ENCODE data around the gene TUT1.
"Not testable (repeated sequence)": the region's sequence is repeated elsewhere in the genome, so short reads cannot be mapped to it uniquely, and the experiment has no call there.

TUT1 gene

DNA sequence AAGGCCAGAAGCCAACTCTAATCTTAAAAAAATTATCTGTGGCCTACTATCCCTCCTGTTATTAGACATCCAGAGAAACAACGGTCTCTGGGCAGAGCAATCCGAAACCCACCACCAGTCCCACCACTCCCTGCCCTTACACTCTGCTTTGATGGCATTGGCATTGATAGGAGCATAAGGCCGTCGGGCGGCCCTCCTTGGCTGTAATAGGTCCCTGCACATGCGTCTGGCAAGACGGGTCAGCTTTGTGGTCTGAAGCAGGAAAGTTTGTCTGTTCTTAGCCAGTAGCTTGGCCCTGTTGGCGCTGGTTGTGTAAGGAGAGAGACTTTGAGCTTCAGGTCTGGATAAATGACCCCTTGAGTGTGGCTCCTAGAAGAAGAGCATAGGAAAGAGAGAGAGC is 3.8 kb upstream of the TUT1 start:
- WGBS, 2 experiments (ENCODE audit: insufficient coverage in 2 of 2): 80 to 99% methylated on average over 1 to 8 of the region's 8 CpGs
- Histone ChIP-seq H3K27ac (ENCODE audit: low read depth, low read length, severe bottlenecking) (no peak overlapping the region), H3K36me3 (ENCODE audit: control insufficient read depth, insufficient read depth, low read length) (peaks cover 72% of the 10 kb centered on the region)

DNA sequence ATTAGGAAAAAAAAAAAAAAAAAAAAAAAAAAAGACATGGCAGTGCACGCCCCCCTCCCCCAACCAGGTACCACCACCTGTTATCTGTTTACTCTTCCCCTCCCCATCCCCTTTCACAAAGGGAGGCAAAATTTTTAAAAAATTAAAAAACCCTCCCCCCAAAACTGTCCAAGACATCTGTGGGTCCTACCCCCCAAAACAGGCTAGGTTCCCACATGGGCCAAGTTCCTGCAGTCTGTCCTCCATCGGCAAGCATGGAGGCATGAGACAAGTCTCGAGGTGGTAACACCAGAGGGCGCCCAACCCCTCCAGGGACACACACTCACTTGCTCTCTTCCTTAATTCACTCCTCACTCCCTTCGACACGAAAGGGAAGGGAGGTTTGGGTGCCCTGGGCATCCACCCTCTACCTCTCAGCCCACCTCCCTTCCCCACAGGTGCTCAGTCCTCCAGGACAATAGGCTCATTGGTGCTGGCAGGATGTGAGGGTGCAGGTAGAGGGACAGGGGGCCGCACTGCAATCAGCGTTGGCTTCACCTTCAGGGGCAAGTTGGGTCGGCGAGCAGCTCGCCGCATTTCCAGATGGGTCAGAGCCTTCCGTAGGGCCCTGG is 2.2 kb upstream of the TUT1 start:
- Histone ChIP-seq H3K9me3 (ENCODE audit: control insufficient read depth, low read length) (no peaks in the 10 kb centered on the region), H3K27ac (ENCODE audit: low read depth, low read length, severe bottlenecking) (no peak overlapping the region), H3K36me3 (ENCODE audit: control insufficient read depth, insufficient read depth, low read length) (peaks cover 66% of the 10 kb centered on the region), H3K4me3 (ENCODE audit: extremely low read depth, insufficient read depth, low read length, poor library complexity, severe bottlenecking) (no peak overlapping the region), H3K4me1 (ENCODE audit: control insufficient read depth, insufficient read depth, low read length, poor library complexity, severe bottlenecking) (peaks cover 15% of the 10 kb centered on the region)
- 78 to 95% methylated on average over 7 of the region's 13 CpGs for WGBS, 2 experiments (ENCODE audit: insufficient coverage in 2 of 2)

More for the DNA sequence above, 3.8 kb upstream of the TUT1 start:
- Histone ChIP-seq H3K9me3 (ENCODE audit: control insufficient read depth, low read length) (no peaks in the 10 kb centered on the region), H3K4me1 (ENCODE audit: control insufficient read depth, insufficient read depth, low read length, poor library complexity, severe bottlenecking) (peaks cover 27% of the 10 kb centered on the region), H3K4me3 (ENCODE audit: extremely low read depth, insufficient read depth, low read length, poor library complexity, severe bottlenecking) (no peak overlapping the region)

DNA sequence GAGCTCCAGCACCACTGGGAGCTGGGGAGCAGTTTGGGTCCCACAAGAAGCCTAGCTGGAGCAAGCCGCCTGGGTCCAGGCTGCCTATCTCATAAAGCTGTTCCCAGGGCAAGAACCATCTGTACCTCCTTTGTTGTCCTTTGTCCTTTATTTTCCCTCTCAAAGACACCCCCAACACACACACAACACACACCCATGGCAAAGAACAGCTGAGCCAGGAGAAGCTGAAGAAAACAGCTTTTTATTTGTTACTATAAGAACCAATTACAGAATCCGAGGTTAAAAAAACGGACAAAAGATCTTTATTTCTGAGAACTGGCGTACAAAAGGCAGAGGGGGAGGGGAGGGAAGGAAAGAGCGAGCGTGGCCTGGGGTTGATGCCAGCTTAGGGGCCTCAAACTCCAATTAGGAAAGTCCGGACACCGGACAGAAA is 1.7 kb upstream of the TUT1 start:
- Histone ChIP-seq H3K4me1 (ENCODE audit: control insufficient read depth, insufficient read depth, low read length, poor library complexity, severe bottlenecking) (peaks cover 12% of the 10 kb centered on the region), H3K4me3 (ENCODE audit: extremely low read depth, insufficient read depth, low read length, poor library complexity, severe bottlenecking) (no peak overlapping the region), H3K27ac (ENCODE audit: low read depth, low read length, severe bottlenecking) (no peak overlapping the region), H3K9me3 (ENCODE audit: control insufficient read depth, low read length) (no peaks in the 10 kb centered on the region), H3K36me3 (ENCODE audit: control insufficient read depth, insufficient read depth, low read length) (peaks cover 66% of the 10 kb centered on the region)
- 100% methylated on average over 3 of the region's 8 CpGs; no CpG with 5 or more reads in 1 of the 2 experiments for WGBS, 2 experiments (ENCODE audit: insufficient coverage in 2 of 2)

DNA sequence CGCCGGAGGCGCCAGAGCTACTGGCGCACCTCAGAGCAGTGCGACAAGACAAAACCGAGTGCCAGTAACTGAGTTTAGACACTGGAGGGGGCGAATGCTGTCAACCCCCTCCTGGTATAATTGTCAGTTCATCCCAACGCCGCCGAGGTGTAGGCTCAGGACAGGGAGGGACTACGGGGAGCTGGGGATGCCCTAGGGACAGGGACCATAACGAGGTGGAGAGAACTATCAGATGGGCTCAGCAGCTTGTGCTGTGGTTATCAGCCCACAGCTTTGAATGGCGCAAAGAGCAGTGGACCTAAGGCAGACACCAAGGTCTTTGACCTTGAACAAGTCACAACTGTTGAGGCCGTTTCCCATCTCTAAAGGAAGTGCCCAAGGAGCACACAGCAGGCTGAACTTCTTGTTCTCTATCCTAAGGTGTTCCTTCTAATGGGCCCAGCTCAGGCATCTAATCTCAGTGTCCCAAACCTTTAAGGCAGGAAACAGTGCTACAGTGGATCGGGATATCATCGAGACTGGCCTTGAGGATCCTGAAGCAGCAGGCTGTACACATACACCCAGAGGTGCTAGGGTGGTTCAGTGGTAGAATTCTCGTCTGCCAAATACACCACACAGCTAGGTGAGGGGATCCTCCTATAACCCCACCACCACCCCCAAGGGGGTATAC is 958 bp upstream of the TUT1 start:
- H3K27ac ChIP-seq (ENCODE audit: low read depth, low read length, severe bottlenecking): peak overlapping the region; percentile 90
- H3K9me3 ChIP-seq (ENCODE audit: control insufficient read depth, low read length): no peaks in the 10 kb centered on the region
- H3K4me1 ChIP-seq (ENCODE audit: control insufficient read depth, insufficient read depth, low read length, poor library complexity, severe bottlenecking): peaks cover 12% of the 10 kb centered on the region
- peaks cover 66% of the 10 kb centered on the region for H3K36me3 ChIP-seq (ENCODE audit: control insufficient read depth, insufficient read depth, low read length)
- 39% methylated on average over 14 to 16 of the region's 17 CpGs for WGBS, 2 experiments (ENCODE audit: insufficient coverage in 2 of 2)
- peak overlapping the region; percentile 93 for H3K4me3 ChIP-seq (ENCODE audit: extremely low read depth, insufficient read depth, low read length, poor library complexity, severe bottlenecking)

DNA sequence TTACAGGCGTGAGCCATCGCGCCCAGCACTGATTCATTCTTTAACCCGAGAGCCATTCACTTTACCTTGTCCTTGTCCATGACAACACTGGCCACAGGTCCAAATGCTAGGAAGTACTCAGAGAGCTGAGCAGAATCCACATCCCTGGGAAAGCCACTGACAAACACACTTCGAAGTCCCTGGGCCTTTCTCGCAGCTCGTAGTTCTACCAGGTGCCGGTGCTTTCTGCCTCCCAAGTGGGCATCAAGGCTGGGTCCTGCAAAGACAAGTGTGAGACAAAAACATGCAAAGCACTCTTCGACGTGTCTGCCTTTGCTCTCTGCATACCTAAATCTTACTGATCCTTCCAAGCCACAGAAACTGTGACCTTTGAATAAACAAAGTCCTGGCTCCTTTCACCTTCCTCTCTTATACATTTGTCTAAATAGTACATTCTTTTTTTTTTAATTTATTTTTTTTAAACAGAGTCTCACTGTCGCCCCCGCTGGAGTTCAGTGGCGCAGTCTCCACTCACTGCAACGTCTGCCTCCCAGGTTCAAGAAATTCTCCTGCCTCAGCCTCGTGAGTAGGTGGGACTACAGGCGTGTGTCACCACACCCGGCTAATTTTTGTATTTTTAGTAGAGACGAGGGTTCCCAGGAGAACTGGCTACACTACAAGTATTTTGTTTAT is 2.2 kb downstream of the TUT1 start:
- Histone ChIP-seq H3K4me1 (ENCODE audit: control insufficient read depth, insufficient read depth, low read length, poor library complexity, severe bottlenecking) (peaks cover 12% of the 10 kb centered on the region), H3K4me3 (ENCODE audit: extremely low read depth, insufficient read depth, low read length, poor library complexity, severe bottlenecking) (no peak overlapping the region), H3K27ac (ENCODE audit: low read depth, low read length, severe bottlenecking) (no peak overlapping the region), H3K36me3 (ENCODE audit: control insufficient read depth, insufficient read depth, low read length) (peaks cover 60% of the 10 kb centered on the region), H3K9me3 (ENCODE audit: control insufficient read depth, low read length) (no peaks in the 10 kb centered on the region)
- 85 to 92% methylated on average over 10 to 15 of the region's 18 CpGs for WGBS, 2 experiments (ENCODE audit: insufficient coverage in 2 of 2)

DNA sequence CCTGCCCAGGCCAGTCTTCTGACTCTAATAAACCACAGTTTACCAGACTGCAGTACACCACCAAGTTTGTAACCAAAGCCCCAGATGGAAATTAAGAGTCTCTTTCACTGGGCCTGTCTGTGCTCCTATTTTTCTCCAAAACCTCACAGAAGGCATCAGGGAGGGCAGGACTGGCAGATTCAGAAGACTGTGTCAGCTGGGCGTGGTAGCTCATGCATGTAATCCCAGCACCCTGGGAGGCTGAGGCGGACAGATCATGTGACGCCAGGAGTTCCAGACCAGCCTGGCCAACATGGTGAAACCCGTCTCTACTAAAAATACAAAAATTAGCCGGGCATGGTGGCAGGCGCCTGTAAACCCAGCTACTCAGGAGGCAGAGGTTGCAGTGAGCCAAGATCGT is 6.0 kb downstream of the TUT1 start:
- not testable (repeated sequence) for H3K4me3 ChIP-seq (ENCODE audit: extremely low read depth, insufficient read depth, low read length, poor library complexity, severe bottlenecking); H3K27ac ChIP-seq (ENCODE audit: low read depth, low read length, severe bottlenecking); H3K9me3 ChIP-seq (ENCODE audit: control insufficient read depth, low read length); H3K4me1 ChIP-seq (ENCODE audit: control insufficient read depth, insufficient read depth, low read length, poor library complexity, severe bottlenecking)
- peaks cover 75% of the 10 kb centered on the region for H3K36me3 ChIP-seq (ENCODE audit: control insufficient read depth, insufficient read depth, low read length)
- WGBS, 2 experiments (ENCODE audit: insufficient coverage in 2 of 2): 95 to 100% methylated on average over 7 of the region's 7 CpGs

DNA sequence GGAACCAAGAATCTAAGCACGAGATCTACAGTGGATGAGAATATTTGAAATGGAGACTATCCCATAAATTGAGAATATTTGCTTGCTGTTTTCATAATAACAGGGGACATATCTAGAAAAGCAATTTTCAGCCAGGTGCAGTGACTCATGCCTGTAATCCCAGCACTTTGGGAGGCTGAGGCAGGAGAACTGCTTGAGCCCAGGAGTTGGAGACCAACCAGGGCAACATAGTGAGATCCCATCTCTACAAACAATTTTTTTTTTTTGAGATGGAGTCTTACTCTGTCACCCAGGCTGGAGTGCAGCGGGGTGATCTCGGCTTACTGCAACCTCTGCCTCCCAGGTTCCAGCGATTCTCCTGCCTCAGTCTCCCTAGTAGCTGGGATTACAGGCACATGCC is 9.6 kb downstream of the TUT1 start:
- peaks cover 78% of the 10 kb centered on the region for H3K36me3 ChIP-seq (ENCODE audit: control insufficient read depth, insufficient read depth, low read length)

DNA sequence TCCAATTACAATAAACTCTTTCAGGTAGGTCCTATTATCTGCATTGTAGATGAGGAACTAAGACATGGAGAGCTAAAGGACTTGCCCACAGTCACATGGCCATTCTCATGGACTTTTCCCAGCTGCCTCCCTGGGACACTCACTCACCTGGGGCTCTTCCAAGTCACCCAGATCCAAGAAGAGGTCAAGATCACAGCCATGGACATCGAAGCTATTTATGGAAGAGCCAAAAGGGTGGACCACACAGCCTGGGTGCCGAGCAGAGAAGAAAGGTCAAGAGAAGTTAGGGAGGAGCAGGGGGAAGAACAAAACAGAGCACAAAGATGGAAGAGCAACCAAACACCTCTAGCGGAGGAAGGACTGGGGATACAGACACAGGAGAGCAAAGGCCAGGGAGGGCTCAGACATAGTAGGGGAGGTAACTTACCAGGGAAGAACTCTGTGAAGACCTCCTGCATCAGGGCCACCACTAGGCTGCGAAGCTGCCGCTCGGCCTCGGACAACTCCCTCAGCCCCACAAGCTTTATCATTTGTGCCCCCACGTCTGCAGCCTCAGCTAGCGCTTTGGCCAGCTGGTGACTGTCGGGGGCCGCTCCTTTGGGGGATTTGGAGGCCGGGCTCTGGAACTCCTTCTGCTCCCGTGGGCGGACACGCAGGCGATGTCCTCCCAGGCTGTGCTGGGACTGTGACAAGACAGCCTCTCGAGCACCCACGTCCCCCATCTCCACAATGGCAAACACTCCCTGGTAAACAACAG is 10.2 kb downstream of the TUT1 start:
- Histone ChIP-seq H3K4me3 (ENCODE audit: extremely low read depth, insufficient read depth, low read length, poor library complexity, severe bottlenecking) (no peak overlapping the region), H3K9me3 (ENCODE audit: control insufficient read depth, low read length) (no peaks in the 10 kb centered on the region), H3K4me1 (ENCODE audit: control insufficient read depth, insufficient read depth, low read length, poor library complexity, severe bottlenecking) (no peaks in the 10 kb centered on the region), H3K27ac (ENCODE audit: low read depth, low read length, severe bottlenecking) (no peak overlapping the region), H3K36me3 (ENCODE audit: control insufficient read depth, insufficient read depth, low read length) (peaks cover 79% of the 10 kb centered on the region)
- WGBS, 2 experiments (ENCODE audit: insufficient coverage in 2 of 2): 93 to 98% methylated on average over 12 to 15 of the region's 18 CpGs

More for the DNA sequence above, 9.6 kb downstream of the TUT1 start:
- not testable (repeated sequence) for H3K9me3 ChIP-seq (ENCODE audit: control insufficient read depth, low read length); H3K4me3 ChIP-seq (ENCODE audit: extremely low read depth, insufficient read depth, low read length, poor library complexity, severe bottlenecking); H3K4me1 ChIP-seq (ENCODE audit: control insufficient read depth, insufficient read depth, low read length, poor library complexity, severe bottlenecking); H3K27ac ChIP-seq (ENCODE audit: low read depth, low read length, severe bottlenecking)
- WGBS, 2 experiments (ENCODE audit: insufficient coverage in 2 of 2): 89 to 97% methylated on average over 3 to 4 of the region's 4 CpGs

DNA sequence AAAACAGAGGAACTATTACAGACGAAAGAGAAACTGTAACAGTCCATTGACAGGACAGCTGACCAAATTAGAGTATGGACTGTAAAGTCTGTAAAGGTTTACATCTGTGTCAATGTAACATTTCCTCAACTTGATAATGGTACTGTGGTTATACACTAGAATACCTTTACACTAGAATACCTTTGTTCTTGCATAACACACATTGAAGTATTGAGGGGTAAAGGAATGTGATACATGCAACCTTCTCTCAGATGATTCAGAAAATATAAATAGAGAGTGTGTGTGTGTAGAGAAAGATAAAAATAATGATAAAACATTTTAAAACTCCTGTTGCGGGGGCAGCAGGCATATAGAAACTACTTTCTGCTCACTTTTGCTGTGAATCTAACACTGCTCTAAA is 12.1 kb downstream of the TUT1 start:
- no peaks in the 10 kb centered on the region for H3K9me3 ChIP-seq (ENCODE audit: control insufficient read depth, low read length)
- H3K27ac ChIP-seq (ENCODE audit: low read depth, low read length, severe bottlenecking): no peak overlapping the region
- WGBS, 2 experiments (ENCODE audit: insufficient coverage in 2 of 2): 88% methylated on average over 1 of the region's 2 CpGs; no CpG with 5 or more reads in 1 of the 2 experiments
- peaks cover 9% of the 10 kb centered on the region for H3K4me1 ChIP-seq (ENCODE audit: control insufficient read depth, insufficient read depth, low read length, poor library complexity, severe bottlenecking)
- H3K36me3 ChIP-seq (ENCODE audit: control insufficient read depth, insufficient read depth, low read length): peaks cover 79% of the 10 kb centered on the region
- H3K4me3 ChIP-seq (ENCODE audit: extremely low read depth, insufficient read depth, low read length, poor library complexity, severe bottlenecking): no peak overlapping the region

DNA sequence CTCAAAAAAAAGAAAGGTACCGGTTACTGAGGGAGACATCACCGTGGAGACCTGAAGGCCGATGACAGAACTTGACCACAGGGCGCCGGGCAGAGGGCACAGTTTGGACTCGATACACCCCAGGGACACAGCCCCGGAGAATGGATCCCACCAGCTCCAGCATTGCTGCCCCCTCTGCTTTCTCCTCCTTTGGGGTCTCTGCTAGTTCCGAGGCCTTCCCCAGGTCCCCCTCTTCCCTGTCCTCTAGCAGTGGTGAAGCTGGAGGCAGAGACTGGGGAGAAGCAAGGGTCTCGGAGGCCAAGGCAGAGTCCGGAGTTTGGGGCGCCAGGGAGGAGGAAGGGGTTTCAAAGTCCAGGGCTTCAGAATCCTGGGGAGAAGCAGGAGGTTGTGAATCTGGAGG is 12.8 kb downstream of the TUT1 start:
- peaks cover 72% of the 10 kb centered on the region for H3K36me3 ChIP-seq (ENCODE audit: control insufficient read depth, insufficient read depth, low read length)
- 99 to 100% methylated on average over 8 to 9 of the region's 11 CpGs for WGBS, 2 experiments (ENCODE audit: insufficient coverage in 2 of 2)
- H3K27ac ChIP-seq (ENCODE audit: low read depth, low read length, severe bottlenecking): no peak overlapping the region
- no peak overlapping the region for H3K4me3 ChIP-seq (ENCODE audit: extremely low read depth, insufficient read depth, low read length, poor library complexity, severe bottlenecking)
- H3K4me1 ChIP-seq (ENCODE audit: control insufficient read depth, insufficient read depth, low read length, poor library complexity, severe bottlenecking): peaks cover 9% of the 10 kb centered on the region
- H3K9me3 ChIP-seq (ENCODE audit: control insufficient read depth, low read length): no peaks in the 10 kb centered on the region
